ENCODE results near the gene PARP4.

- no peak for TF ChIP-seq CTCF (IDR thresholded peaks at IDR 0.05 in 2 of 3, conservative IDR thresholded peaks at IDR 0.05 in 1 of 3; ENCODE audit: borderline replicate concordance in 1 of 3, insufficient read depth in 1 of 3, low read depth in 2 of 3, low read length in 2 of 3)
- TF ChIP-seq POLR2A (IDR thresholded peaks at IDR 0.05; ENCODE audit: borderline replicate concordance, extremely low read depth, insufficient read depth, insufficient read length) = no peak
- no peak for TF ChIP-seq EZH2 (IDR thresholded peaks at IDR 0.05)
- TF ChIP-seq SRF (IDR thresholded peaks at IDR 0.05; ENCODE audit: low read depth) = no peak
- no peak for TF ChIP-seq RAD21 (IDR thresholded peaks at IDR 0.05; ENCODE audit: low read depth)
- TF ChIP-seq ZNF274 (IDR thresholded peaks at IDR 0.05; ENCODE audit: low read depth, low read length) = no peak
- TF ChIP-seq POLR2AphosphoS5 (IDR thresholded peaks at IDR 0.05; ENCODE audit: low read depth, low read length) = no peak
- no peak for TF ChIP-seq REST (IDR thresholded peaks at IDR 0.05; ENCODE audit: low read depth)
- no peak for TF ChIP-seq EZH2phosphoT487 (IDR thresholded peaks at IDR 0.05; ENCODE audit: borderline replicate concordance)
- TF ChIP-seq EGR1 (IDR thresholded peaks at IDR 0.05; ENCODE audit: low read depth) = no peak
- TF ChIP-seq, protein P1, sequence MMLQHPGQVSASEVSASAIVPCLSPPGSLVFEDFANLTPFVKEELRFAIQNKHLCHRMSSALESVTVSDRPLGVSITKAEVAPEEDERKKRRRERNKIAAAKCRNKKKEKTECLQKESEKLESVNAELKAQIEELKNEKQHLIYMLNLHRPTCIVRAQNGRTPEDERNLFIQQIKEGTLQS (IDR thresholded peaks at IDR 0.05) = no peak
- no peak for TF ChIP-seq TCF7L2 (IDR thresholded peaks at IDR 0.05; ENCODE audit: borderline replicate concordance, extremely low read depth, insufficient read depth, insufficient read length)
- TF ChIP-seq MAX (IDR thresholded peaks at IDR 0.05) = no peak
Measured at GRCh38 chr13:24557081-24557480, 44.5 kb upstream of the PARP4 start.

Data from HCT116 (cell line).